ENCODE data around the gene ZNF197. TPM values are rescaled to one million over a fixed set of nuclear protein-coding genes. Genes with fewer than 3 reads are reported as not detected.

Gene ZNF197
- total and polyA plus RNA-seq, 2 donors (not counting 1 experiment from before 2014, with no cell fraction given) = 4.4 to 16.9 TPM

DNA sequence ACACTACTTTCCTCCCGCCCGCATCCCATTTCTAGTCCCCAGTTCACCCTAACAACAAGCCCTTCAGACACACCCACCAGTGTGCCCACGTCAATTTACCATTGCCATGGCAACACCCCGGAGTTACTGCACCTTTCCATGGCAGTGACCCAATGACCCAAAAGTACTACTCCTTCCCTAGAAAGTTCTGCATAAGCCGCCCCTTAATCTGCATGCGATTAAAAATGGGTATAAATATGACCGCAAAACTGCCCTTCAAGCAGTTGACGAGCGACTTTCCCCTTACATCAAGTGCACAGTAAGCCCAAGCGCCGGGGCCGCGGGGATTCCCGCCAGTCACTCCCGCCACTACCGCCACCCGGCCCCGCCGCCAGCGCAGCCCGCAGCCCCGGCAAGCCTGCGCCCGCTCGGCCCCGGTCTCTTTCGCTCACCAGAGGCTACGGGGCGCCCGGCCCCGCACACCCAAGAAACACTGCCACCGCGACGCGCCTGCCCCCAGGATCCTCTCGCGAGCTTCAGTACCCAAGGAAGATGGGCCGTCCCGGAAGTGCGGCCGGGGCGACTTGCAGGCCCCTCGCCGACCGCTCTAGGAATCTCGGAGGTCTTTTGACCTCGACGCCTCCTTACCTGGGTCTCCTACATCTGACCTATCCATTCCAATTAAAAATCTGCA is 60.4 kb downstream of the ZNF197 start:
- 7% methylated on average over 45 of the region's 48 CpGs for WGBS (ENCODE audit: insufficient coverage)
- peaks cover 24% of the 10 kb centered on the region for H3K9me3 Mint-ChIP-seq (ENCODE audit: insufficient read depth)
- CTCF ChIA-PET = no interaction called here
- H3K27me3 Mint-ChIP-seq = peaks cover 20% of the 10 kb centered on the region
- no peaks in the 10 kb centered on the region for H3K79me2 ChIP-seq (ENCODE audit: control insufficient read depth, insufficient read depth, low read length)
- H4K20me1 ChIP-seq (ENCODE audit: control insufficient read depth, insufficient read depth, low read length, poor library complexity, severe bottlenecking) = no peaks in the 10 kb centered on the region
- H3K4me1 ChIP-seq (ENCODE audit: control insufficient read depth in 2 of 2, insufficient read depth in 2 of 2, low read length in 2 of 2) = peaks cover 11% of the 10 kb centered on the region in 2 donors
- peaks cover 21% of the 10 kb centered on the region for H3K4me1 Mint-ChIP-seq
- intact Hi-C loops (cut with micrococcal nuclease) = loop anchor here (1.0 kb wide), 5 partner anchors 27 to 208 kb away; partner anchors contain the start of genes KIAA1143, KIF15, ZNF197 and ZNF35
- ATAC-seq (ENCODE audit: low read depth) (peak; percentile 86), DNase-seq (peak; percentile 85)
- H2AFZ ChIP-seq (ENCODE audit: insufficient read depth, low read depth, low read length, poor library complexity, severe bottlenecking) = peak overlapping the region; percentile 88
- H3K27ac Mint-ChIP-seq = peak overlapping the region; percentile 69
- H3K4me2 ChIP-seq (replicated peaks; ENCODE audit: low read depth, low read length, poor library complexity, severe bottlenecking) = peak overlapping the region; percentile 81
- H3K4me3 ChIP-seq (ENCODE audit: control extremely low read depth in 1 of 5, extremely low read depth in 1 of 5, insufficient read depth in 1 of 5, low read depth in 2 of 5, low read length in 4 of 5) = peak overlapping the region; percentile 46 to 72 (median 70)
- H3K9ac ChIP-seq (ENCODE audit: low read length) = peak overlapping the region; percentile 91
- POLR2A ChIA-PET = interaction anchor here (1.5 kb wide), 1 partner anchor 44 kb away, joined by 4 read pairs; the partner anchor contains the start of gene ZNF501
- H3K36me3 ChIP-seq (replicated peaks in 1 of 2; ENCODE audit: control extremely low read depth in 1 of 2, control insufficient read depth in 1 of 2, extremely low read depth in 1 of 2, insufficient read depth in 2 of 2, low read length in 1 of 2) = peaks cover 0 to 1% of the 10 kb centered on the region in 2 experiments
- H3K4me3 Mint-ChIP-seq = peak overlapping the region; percentile 91
- H3K27ac ChIP-seq (ENCODE audit: low read length in 2 of 2) = peak overlapping the region in 1 of 2 donors; percentile 78
- H3K9me3 ChIP-seq (ENCODE audit: control extremely low read depth in 1 of 3, control insufficient read depth in 2 of 3, insufficient read depth in 1 of 3, low read length in 2 of 3) = peaks cover 0 to 12% (median 4%) of the 10 kb centered on the region in 3 donors
- H3K27me3 ChIP-seq (replicated peaks in 1 of 4; ENCODE audit: control extremely low read depth in 1 of 4, control insufficient read depth in 3 of 4, insufficient read depth in 4 of 4, low read length in 3 of 4) = peaks cover 0 to 17% (median 8%) of the 10 kb centered on the region in 4 experiments
- no peak for TF ChIP-seq EZH2 (IDR thresholded peaks at IDR 0.05; ENCODE audit: borderline replicate concordance, insufficient read depth, low read depth, low read length, poor library complexity, severe bottlenecking)
- TF ChIP-seq, protein P1, sequence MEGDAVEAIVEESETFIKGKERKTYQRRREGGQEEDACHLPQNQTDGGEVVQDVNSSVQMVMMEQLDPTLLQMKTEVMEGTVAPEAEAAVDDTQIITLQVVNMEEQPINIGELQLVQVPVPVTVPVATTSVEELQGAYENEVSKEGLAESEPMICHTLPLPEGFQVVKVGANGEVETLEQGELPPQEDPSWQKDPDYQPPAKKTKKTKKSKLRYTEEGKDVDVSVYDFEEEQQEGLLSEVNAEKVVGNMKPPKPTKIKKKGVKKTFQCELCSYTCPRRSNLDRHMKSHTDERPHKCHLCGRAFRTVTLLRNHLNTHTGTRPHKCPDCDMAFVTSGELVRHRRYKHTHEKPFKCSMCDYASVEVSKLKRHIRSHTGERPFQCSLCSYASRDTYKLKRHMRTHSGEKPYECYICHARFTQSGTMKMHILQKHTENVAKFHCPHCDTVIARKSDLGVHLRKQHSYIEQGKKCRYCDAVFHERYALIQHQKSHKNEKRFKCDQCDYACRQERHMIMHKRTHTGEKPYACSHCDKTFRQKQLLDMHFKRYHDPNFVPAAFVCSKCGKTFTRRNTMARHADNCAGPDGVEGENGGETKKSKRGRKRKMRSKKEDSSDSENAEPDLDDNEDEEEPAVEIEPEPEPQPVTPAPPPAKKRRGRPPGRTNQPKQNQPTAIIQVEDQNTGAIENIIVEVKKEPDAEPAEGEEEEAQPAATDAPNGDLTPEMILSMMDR (IDR thresholded peaks at IDR 0.05) = no peak

DNA sequence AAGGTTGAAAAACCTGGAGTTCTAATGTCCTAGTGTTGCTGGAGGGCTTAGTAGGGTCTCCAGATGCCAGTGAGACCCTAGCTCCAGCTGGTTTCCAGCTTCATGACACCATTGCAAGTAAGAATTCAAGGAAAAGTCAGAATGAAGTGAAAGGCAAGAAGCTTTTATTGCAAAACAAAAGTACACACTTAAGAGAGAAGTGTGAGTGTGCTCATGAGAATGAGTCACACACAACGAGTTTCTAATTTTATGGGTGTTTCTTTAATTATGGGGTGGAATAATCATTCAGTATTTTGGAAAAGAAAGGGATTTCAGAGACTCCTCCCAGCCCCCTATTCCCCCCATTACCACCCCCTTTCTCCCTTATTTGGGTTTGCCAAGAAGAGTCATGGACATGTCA is 63.1 kb downstream of the ZNF197 start:
- Histone ChIP-seq H3K9me3 (ENCODE audit: control extremely low read depth in 1 of 3, control insufficient read depth in 2 of 3, insufficient read depth in 1 of 3, low read length in 2 of 3) (peaks cover 0 to 7% (median 3%) of the 10 kb centered on the region in 3 donors), H3K4me2 (replicated peaks; ENCODE audit: low read depth, low read length, poor library complexity, severe bottlenecking) (no peak overlapping the region), H3K9ac (ENCODE audit: low read length) (no peak overlapping the region), H3K4me1 (ENCODE audit: control insufficient read depth in 2 of 2, insufficient read depth in 2 of 2, low read length in 2 of 2) (peaks cover 11% of the 10 kb centered on the region in 2 donors), H3K79me2 (ENCODE audit: control insufficient read depth, insufficient read depth, low read length) (no peaks in the 10 kb centered on the region), H3K36me3 (replicated peaks in 1 of 2; ENCODE audit: control extremely low read depth in 1 of 2, control insufficient read depth in 1 of 2, extremely low read depth in 1 of 2, insufficient read depth in 2 of 2, low read length in 1 of 2) (peaks cover 0 to 1% of the 10 kb centered on the region in 2 experiments), H4K20me1 (ENCODE audit: control insufficient read depth, insufficient read depth, low read length, poor library complexity, severe bottlenecking) (no peaks in the 10 kb centered on the region), H3K27me3 (replicated peaks in 1 of 4; ENCODE audit: control extremely low read depth in 1 of 4, control insufficient read depth in 3 of 4, insufficient read depth in 4 of 4, low read length in 3 of 4) (peaks cover 0 to 17% (median 8%) of the 10 kb centered on the region in 4 experiments), H2AFZ (ENCODE audit: insufficient read depth, low read depth, low read length, poor library complexity, severe bottlenecking) (no peak overlapping the region), H3K27ac (ENCODE audit: low read length in 2 of 2) (no peak overlapping the region), H3K4me3 (ENCODE audit: control extremely low read depth in 1 of 5, extremely low read depth in 1 of 5, insufficient read depth in 1 of 5, low read depth in 2 of 5, low read length in 4 of 5) (no peak overlapping the region)
- Mint-ChIP-seq H3K9me3 (ENCODE audit: insufficient read depth) (peaks cover 18% of the 10 kb centered on the region), H3K4me1 (peaks cover 21% of the 10 kb centered on the region), H3K27ac (no peak overlapping the region), H3K4me3 (no peak overlapping the region), H3K27me3 (peaks cover 45% of the 10 kb centered on the region)
- no peak for TF ChIP-seq EZH2 (IDR thresholded peaks at IDR 0.05; ENCODE audit: borderline replicate concordance, insufficient read depth, low read depth, low read length, poor library complexity, severe bottlenecking)
- TF ChIP-seq, protein P1 (IDR thresholded peaks at IDR 0.05) = no peak
- no CpG with 5 or more reads among the region's 1 CpG for WGBS (ENCODE audit: insufficient coverage)
- ChIA-PET POLR2A (no interaction called here), CTCF (no interaction called here)
- intact Hi-C loops (cut with micrococcal nuclease) = no loop called here
- no peak for DNase-seq
- no peak for ATAC-seq (ENCODE audit: low read depth)
